Activated CD4-positive, alpha-beta memory T cell treated with anti-CD3 and anti-CD28 coated beads for 36 hours (primary cell): ENCODE results near the gene IL17F. TPM values are rescaled to one million over a fixed set of nuclear protein-coding genes. Genes with fewer than 3 reads are reported as not detected.

Source experiments
- CTCF ChIA-PET: fragments of 350-600 bp; sonication (Branson Sonifier 250); formaldehyde crosslinking; loops from one replicate; lab custom pipeline; 2021; ENCODE audit warnings: antibody characterized with exemption, inconsistent platforms; lab: Charles Lee
- POLR2A ChIA-PET: fragments of 350-600 bp; sonication (Branson Sonifier 250); formaldehyde crosslinking; loops from one replicate; lab custom pipeline; 2021; ENCODE audit warnings: antibody characterized with exemption; lab: Charles Lee
- DNase-seq: peaks from one replicate; pipeline ENCODE4 v3.0.0-alpha.2; 2020
- H3K27ac Mint-ChIP-seq: one replicate; pipeline ENCODE4 v1.8.0; 2021; ENCODE audit warnings: mixed read lengths
- H3K27me3 Mint-ChIP-seq: one replicate; pipeline ENCODE4 v1.8.0; 2021; ENCODE audit warnings: mixed read lengths
- H3K36me3 Mint-ChIP-seq: one replicate; pipeline ENCODE4 v1.8.0; 2021; ENCODE audit warnings: mixed read lengths
- H3K4me1 Mint-ChIP-seq: one replicate; pipeline ENCODE4 v1.8.0; 2021; ENCODE audit warnings: low read depth, mixed read lengths
- H3K4me3 Mint-ChIP-seq: one replicate; pipeline ENCODE4 v1.8.0; 2021; ENCODE audit warnings: mild to moderate bottlenecking, mixed read lengths
- H3K9me3 Mint-ChIP-seq: one replicate; pipeline ENCODE4 v1.8.0; 2021; ENCODE audit warnings: mixed read lengths
- intact Hi-C: fragments of 100-400 bp; cut with micrococcal nuclease; formaldehyde crosslinking; loops from one replicate; pipeline ENCODE4 v1.15.1; 2023
- total RNA-seq, 2 experiments: library from RNA; stranded (reverse); gene quantifications; one replicate each; pipeline ENCODE4 v1.2.3, GENCODE V29; 2021

IL17F gene
- total RNA-seq, result 100 to 1,000 TPM; 113 to 119 TPM

- ChIA-PET CTCF (no interaction called here), POLR2A (no interaction called here)
- no peak for DNase-seq
- H3K36me3 Mint-ChIP-seq, result no peaks in the 10 kb centered on the region
- H3K27ac Mint-ChIP-seq, result no peak within 1 kb of the TSS
- H3K9me3 Mint-ChIP-seq, result no peaks in the 10 kb centered on the region
- no peaks in the 10 kb centered on the region for H3K4me1 Mint-ChIP-seq
- intact Hi-C loops, result no loop called here
- peaks cover 22% of the 10 kb centered on the region for H3K27me3 Mint-ChIP-seq
- no peak within 1 kb of the TSS for H3K4me3 Mint-ChIP-seq
Observed at GRCh38 chr6:52244400-52244799, at the start of gene IL17F. TSS of gene IL17F (minus strand) at chr6:52244500. CDS start at chr6:52244429, 71 bp downstream.

- CTCF ChIA-PET, result interaction anchor here (0.7 to 2.7 kb wide), 3 partner anchors 8 to 110 kb away, joined by 4 to 18 read pairs (median 6); partner anchors contain the start of gene MCM3
- no peak for DNase-seq
- no peaks in the 10 kb centered on the region for H3K36me3 Mint-ChIP-seq
- POLR2A ChIA-PET, result no interaction called here
- no peaks in the 10 kb centered on the region for H3K9me3 Mint-ChIP-seq
- intact Hi-C loops, result no loop called here
- no peaks in the 10 kb centered on the region for H3K27me3 Mint-ChIP-seq
- no peak overlapping the region for H3K4me3 Mint-ChIP-seq
- peaks cover 28% of the 10 kb centered on the region for H3K4me1 Mint-ChIP-seq
- H3K27ac Mint-ChIP-seq, result no peak overlapping the region
Observed at GRCh38 chr6:52293067-52293466, 48.8 kb upstream of the IL17F start.

- H3K9me3 Mint-ChIP-seq, result no peaks in the 10 kb centered on the region
- H3K4me3 Mint-ChIP-seq, result no peak overlapping the region
- no peak for DNase-seq
- peaks cover 3% of the 10 kb centered on the region for H3K36me3 Mint-ChIP-seq
- H3K4me1 Mint-ChIP-seq, result peaks cover 18% of the 10 kb centered on the region
- H3K27ac Mint-ChIP-seq, result no peak overlapping the region
- no peaks in the 10 kb centered on the region for H3K27me3 Mint-ChIP-seq
- ChIA-PET POLR2A (no interaction called here), CTCF (interaction anchor here (1.2 to 2.4 kb wide), 5 partner anchors 25 to 374 kb away, joined by 3 to 13 read pairs (median 4); no protein-coding TSS in a partner anchor)
- intact Hi-C loops, result loop anchor here (5.0 kb wide), 1 partner anchor 708 kb away; the partner anchor contains the start of gene GSTA4
Observed at GRCh38 chr6:52288841-52289240, 44.5 kb upstream of the IL17F start.

GRCh38 chr6:52288216-52288615, 43.9 kb upstream of the IL17F start:
- no peak for DNase-seq
- ChIA-PET CTCF (interaction anchor here (1.2 to 2.4 kb wide), 5 partner anchors 24 to 375 kb away, joined by 3 to 13 read pairs (median 4); no protein-coding TSS in a partner anchor), POLR2A (no interaction called here)
- peaks cover 22% of the 10 kb centered on the region for H3K4me1 Mint-ChIP-seq
- no peaks in the 10 kb centered on the region for H3K9me3 Mint-ChIP-seq
- peaks cover 8% of the 10 kb centered on the region for H3K36me3 Mint-ChIP-seq
- no peaks in the 10 kb centered on the region for H3K27me3 Mint-ChIP-seq
- H3K4me3 Mint-ChIP-seq, result no peak overlapping the region
- no peak overlapping the region for H3K27ac Mint-ChIP-seq
- intact Hi-C loops, result loop anchor here (5.0 kb wide), 1 partner anchor 709 kb away; the partner anchor contains the start of gene GSTA4

GRCh38 chr6:52286798-52287432, 42.6 kb upstream of the IL17F start:
- Mint-ChIP-seq H3K4me1 (peaks cover 34% of the 10 kb centered on the region), H3K36me3 (peaks cover 21% of the 10 kb centered on the region), H3K4me3 (peak overlapping the region; percentile 45), H3K27ac (peak overlapping the region; percentile 67), H3K27me3 (no peaks in the 10 kb centered on the region), H3K9me3 (no peaks in the 10 kb centered on the region)
- DNase-seq, result peak; percentile 77
- CTCF ChIA-PET, result interaction anchor here (0.7 to 5.5 kb wide), 26 partner anchors 8 to 365 kb away, joined by 3 to 139 read pairs (median 8); partner anchors contain the start of gene PAQR8
- intact Hi-C loops, result loop anchor here (1.0 to 5.0 kb wide), 4 partner anchors 18 to 710 kb away; partner anchors contain the start of gene GSTA4
- POLR2A ChIA-PET, result interaction anchor here (3.0 to 5.2 kb wide), 2 partner anchors 75 to 104 kb away, joined by 22 to 44 read pairs; partner anchors contain the start of gene PAQR8

- no peak overlapping the region for H3K4me3 Mint-ChIP-seq
- POLR2A ChIA-PET, result interaction anchor here (0.6 to 5.2 kb wide), 15 partner anchors 11 to 134 kb away, joined by 3 to 44 read pairs (median 7); partner anchors contain the start of genes EFHC1 and PAQR8
- no peak overlapping the region for H3K27ac Mint-ChIP-seq
- H3K9me3 Mint-ChIP-seq, result no peaks in the 10 kb centered on the region
- CTCF ChIA-PET, result interaction anchor here (0.6 to 5.5 kb wide), 33 partner anchors 9 to 377 kb away, joined by 3 to 139 read pairs (median 8); partner anchors contain the start of genes EFHC1 and PAQR8
- H3K4me1 Mint-ChIP-seq, result peaks cover 47% of the 10 kb centered on the region
- intact Hi-C loops, result loop anchor here (1.0 to 5.0 kb wide), 5 partner anchors 11 to 712 kb away; partner anchors contain the start of genes EFHC1, GSTA4 and TRAM2
- H3K27me3 Mint-ChIP-seq, result no peaks in the 10 kb centered on the region
- peaks cover 33% of the 10 kb centered on the region for H3K36me3 Mint-ChIP-seq
- DNase-seq, result no peak
Observed at GRCh38 chr6:52285177-52286068, 41.1 kb upstream of the IL17F start.

- CTCF ChIA-PET, result interaction anchor here (0.7 to 5.5 kb wide), 27 partner anchors 8 to 378 kb away, joined by 3 to 139 read pairs (median 10); partner anchors contain the start of genes EFHC1 and PAQR8
- H3K9me3 Mint-ChIP-seq, result no peaks in the 10 kb centered on the region
- POLR2A ChIA-PET, result interaction anchor here (0.6 to 5.2 kb wide), 15 partner anchors 12 to 135 kb away, joined by 3 to 44 read pairs (median 7); partner anchors contain the start of genes EFHC1 and PAQR8
- peaks cover 41% of the 10 kb centered on the region for H3K36me3 Mint-ChIP-seq
- peak within 1 kb of the TSS; percentile 61 for H3K27ac Mint-ChIP-seq
- no peaks in the 10 kb centered on the region for H3K27me3 Mint-ChIP-seq
- no peak within 1 kb of the TSS for H3K4me3 Mint-ChIP-seq
- intact Hi-C loops, result loop anchor here (1.0 to 5.0 kb wide), 11 partner anchors 12 to 780 kb away; partner anchors contain the start of genes EFHC1, GSTA4, PAQR8 and TRAM2
- DNase-seq, result peak; percentile 99
- H3K4me1 Mint-ChIP-seq, result peaks cover 50% of the 10 kb centered on the region
Observed at GRCh38 chr6:52284460-52285176, 40.3 kb upstream of the IL17F start, which contains the start of gene MCM3. TSS of gene MCM3 (minus strand) at chr6:52284742. CDS start at chr6:52284674, 68 bp downstream.

GRCh38 chr6:52284131-52284459, 39.8 kb upstream of the IL17F start:
- ChIA-PET CTCF (interaction anchor here (0.8 to 5.5 kb wide), 15 partner anchors 10 to 136 kb away, joined by 3 to 139 read pairs (median 18); partner anchors contain the start of genes EFHC1 and PAQR8), POLR2A (interaction anchor here (1.0 to 5.2 kb wide), 10 partner anchors 13 to 135 kb away, joined by 3 to 44 read pairs (median 8); partner anchors contain the start of genes EFHC1 and PAQR8)
- no peaks in the 10 kb centered on the region for H3K9me3 Mint-ChIP-seq
- peaks cover 50% of the 10 kb centered on the region for H3K4me1 Mint-ChIP-seq
- intact Hi-C loops, result loop anchor here (1.0 to 2.0 kb wide), 7 partner anchors 57 to 780 kb away; partner anchors contain the start of genes PAQR8 and TRAM2
- H3K4me3 Mint-ChIP-seq, result no peak overlapping the region
- no peaks in the 10 kb centered on the region for H3K27me3 Mint-ChIP-seq
- peak; percentile 54 for DNase-seq
- peaks cover 46% of the 10 kb centered on the region for H3K36me3 Mint-ChIP-seq
- H3K27ac Mint-ChIP-seq, result no peak overlapping the region

GRCh38 chr6:52283111-52283510, 38.8 kb upstream of the IL17F start:
- ChIA-PET CTCF (interaction anchor here (0.6 to 5.5 kb wide), 12 partner anchors 8 to 293 kb away, joined by 3 to 139 read pairs (median 5); partner anchors contain the start of genes EFHC1 and PAQR8), POLR2A (interaction anchor here (0.9 to 5.2 kb wide), 5 partner anchors 8 to 114 kb away, joined by 3 to 44 read pairs (median 4); partner anchors contain the start of gene PAQR8)
- Mint-ChIP-seq H3K27me3 (no peaks in the 10 kb centered on the region), H3K4me3 (no peak overlapping the region), H3K36me3 (peaks cover 56% of the 10 kb centered on the region), H3K27ac (peak overlapping the region; percentile 61), H3K9me3 (no peaks in the 10 kb centered on the region), H3K4me1 (peaks cover 54% of the 10 kb centered on the region)
- no peak for DNase-seq
- intact Hi-C loops, result no loop called here

GRCh38 chr6:52276130-52276529, 31.8 kb upstream of the IL17F start:
- Mint-ChIP-seq H3K27me3 (no peaks in the 10 kb centered on the region), H3K27ac (no peak overlapping the region), H3K4me3 (no peak overlapping the region), H3K4me1 (peaks cover 22% of the 10 kb centered on the region), H3K9me3 (no peaks in the 10 kb centered on the region), H3K36me3 (peaks cover 81% of the 10 kb centered on the region)
- CTCF ChIA-PET, result interaction anchor here (3.1 to 6.8 kb wide), 2 partner anchors 10 to 13 kb away, joined by 10 to 47 read pairs; no protein-coding TSS in a partner anchor
- intact Hi-C loops, result no loop called here
- POLR2A ChIA-PET, result no interaction called here
- no peak for DNase-seq
